Measurements from ENCODE around the gene NYAP1. TPM values are rescaled to one million over a fixed set of nuclear protein-coding genes. Genes with fewer than 3 reads are reported as not detected.

NYAP1 gene
- total and polyA plus RNA-seq, 2 of the 8 experiments (the other 6 are each of a cell fraction or from before 2014, with no cell fraction given): 1.9 to 4.6 TPM

DNA sequence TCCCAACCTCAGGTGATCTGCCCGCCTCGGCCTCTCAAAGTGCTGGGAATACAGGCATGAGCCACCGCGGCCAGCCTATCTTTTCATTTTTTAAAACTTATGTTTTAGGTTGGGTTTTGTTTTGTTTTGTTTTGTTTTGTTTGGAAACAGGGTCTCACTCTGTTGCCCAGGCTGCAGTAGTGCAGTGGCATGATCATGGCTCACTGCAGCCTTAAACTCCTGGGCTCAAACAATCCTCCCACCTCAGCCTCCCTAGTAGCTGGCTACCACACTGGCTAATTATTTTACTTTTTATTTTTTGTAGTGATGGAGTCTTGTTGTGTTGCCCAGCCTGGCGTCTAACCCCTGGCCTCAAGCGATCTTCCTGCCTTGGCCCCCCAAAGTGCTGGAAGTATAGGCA, 35.9 kb downstream of the NYAP1 start:
- Histone ChIP-seq H2BK5ac (ENCODE audit: low read depth, low read length) (no peak overlapping the region), H3K23ac (ENCODE audit: insufficient read length) (no peak overlapping the region), H2BK12ac (ENCODE audit: low read depth, low read length) (no peak overlapping the region), H4K8ac (ENCODE audit: extremely low read depth, insufficient read depth, low read length) (no peak overlapping the region), H4K5ac (ENCODE audit: insufficient read length, low read depth, low read length) (no peak overlapping the region), H4K91ac (replicated peaks; ENCODE audit: insufficient read length, low read length) (no peak overlapping the region), H3K56ac (replicated peaks; ENCODE audit: insufficient read length, low read depth, low read length) (no peak overlapping the region), H2BK15ac (ENCODE audit: low read length) (no peak overlapping the region), H2BK120ac (replicated peaks; ENCODE audit: low read depth, low read length) (no peak overlapping the region), H4K20me1 (replicated peaks in 1 of 2; ENCODE audit: control insufficient read depth in 1 of 2, insufficient read depth in 2 of 2, low read length in 2 of 2) (no peaks in the 10 kb centered on the region), H3K27ac (ENCODE audit: low read depth, low read length) (no peak overlapping the region), H3K36me3 (ENCODE audit: control insufficient read depth in 2 of 4, insufficient read depth in 4 of 4, low read length in 3 of 4) (no peaks in the 10 kb centered on the region), H3K4me2 (ENCODE audit: insufficient read depth in 1 of 2, low read depth in 2 of 2, low read length in 2 of 2) (no peak overlapping the region), H3K79me1 (ENCODE audit: low read depth, low read length) (no peaks in the 10 kb centered on the region), H3K9me3 (ENCODE audit: insufficient read depth in 2 of 2, low read depth in 1 of 2, low read length in 1 of 2) (peaks cover 0 to 8% of the 10 kb centered on the region in 2 experiments; a peak in 2 of 4 replicates), H3K4me1 (replicated peaks in 1 of 4; ENCODE audit: control insufficient read depth in 3 of 4, insufficient read depth in 4 of 4, low read length in 3 of 4) (no peaks in the 10 kb centered on the region), H3K4me3 (ENCODE audit: extremely low read depth in 1 of 4, insufficient read depth in 2 of 4, low read depth in 3 of 4, low read length in 4 of 4) (no peak overlapping the region), H3K23me2 (ENCODE audit: low read depth, low read length) (no peaks in the 10 kb centered on the region; the same call in 1 of the 2 replicates), H2BK20ac (ENCODE audit: low read length) (no peak overlapping the region), H2AK5ac (ENCODE audit: low read depth, low read length) (no peak overlapping the region), H2AFZ (ENCODE audit: low read length) (no peak overlapping the region), H3K4ac (replicated peaks; ENCODE audit: insufficient read length, low read depth, low read length) (no peak overlapping the region), H3K79me2 (ENCODE audit: control insufficient read depth in 1 of 2, insufficient read depth in 2 of 2, low read length in 2 of 2) (no peaks in the 10 kb centered on the region), H3K27me3 (replicated peaks in 1 of 4; ENCODE audit: control insufficient read depth in 3 of 4, extremely low read depth in 1 of 4, insufficient read depth in 3 of 4, low read length in 3 of 4) (no peaks in the 10 kb centered on the region), H3K9ac (replicated peaks in 1 of 4; ENCODE audit: extremely low read depth in 1 of 4, low read depth in 3 of 4, low read length in 3 of 4) (no peak overlapping the region), H3K14ac (ENCODE audit: insufficient read length) (no peak overlapping the region), H3K18ac (ENCODE audit: extremely low read depth, low read length) (no peak overlapping the region)
- no peak for TF ChIP-seq SAP30 (IDR thresholded peaks at IDR 0.05; ENCODE audit: insufficient read depth, insufficient replicate concordance, low read length)
- TF ChIP-seq SP4 (IDR thresholded peaks at IDR 0.05; ENCODE audit: low read length): no peak
- no peak for TF ChIP-seq YY1 (IDR thresholded peaks at IDR 0.05; ENCODE audit: low read depth, low read length)
- no peak for TF ChIP-seq PHF8 (conservative IDR thresholded peaks at IDR 0.05; ENCODE audit: low read depth, low read length)
- no peak for TF ChIP-seq POU5F1 (IDR thresholded peaks at IDR 0.05; ENCODE audit: low read depth, low read length)
- no peak for TF ChIP-seq POLR2AphosphoS5 (IDR thresholded peaks at IDR 0.05; ENCODE audit: low read depth, low read length)
- no peak for TF ChIP-seq SUZ12 (IDR thresholded peaks at IDR 0.05; ENCODE audit: low read length)
- TF ChIP-seq KDM4A (IDR thresholded peaks at IDR 0.05; ENCODE audit: low read depth, low read length, severe bottlenecking): no peak
- CTCF ChIA-PET (ENCODE audit: partially characterized antibody): interaction anchor here (0.6 to 2.3 kb wide), 6 partner anchors 16 to 457 kb away, joined by 3 to 7 read pairs (median 4); no protein-coding TSS in a partner anchor
- WGBS, 2 experiments (ENCODE audit: extremely low coverage in 1 of 2, insufficient coverage in 1 of 2, insufficient read length in 1 of 2, insufficient replicate concordance in 2 of 2, low coverage in 1 of 2, low lambda C conversion rate in 2 of 2, missing lambda C conversion rate in 1 of 2): 93% methylated on average over 6 of the region's 6 CpGs; no CpG with 5 or more reads in 1 of the 2 experiments
- no peak for DNase-seq (ENCODE audit: low read depth in 1 of 2, low spot score in 2 of 2)
- POLR2A ChIA-PET (ENCODE audit: partially characterized antibody): interaction anchor here (0.7 to 1.2 kb wide), 4 partner anchors 9 to 369 kb away, joined by 3 to 4 read pairs (median 3); no protein-coding TSS in a partner anchor
- no peak for FAIRE-seq

All from H1 (cell line).